T follicular helper cell (primary cell): Measurements from ENCODE around the gene CRTAP.
"Not testable (repeated sequence)": the region's sequence is repeated elsewhere in the genome, so short reads cannot be mapped to it uniquely, and the experiment has no call there.

ENCODE experiments used
- DNase-seq: peaks from one replicate; pipeline ENCODE4 v3.0.0-alpha.2; 2020; ENCODE audit warnings: low read depth

CRTAP gene

DNA sequence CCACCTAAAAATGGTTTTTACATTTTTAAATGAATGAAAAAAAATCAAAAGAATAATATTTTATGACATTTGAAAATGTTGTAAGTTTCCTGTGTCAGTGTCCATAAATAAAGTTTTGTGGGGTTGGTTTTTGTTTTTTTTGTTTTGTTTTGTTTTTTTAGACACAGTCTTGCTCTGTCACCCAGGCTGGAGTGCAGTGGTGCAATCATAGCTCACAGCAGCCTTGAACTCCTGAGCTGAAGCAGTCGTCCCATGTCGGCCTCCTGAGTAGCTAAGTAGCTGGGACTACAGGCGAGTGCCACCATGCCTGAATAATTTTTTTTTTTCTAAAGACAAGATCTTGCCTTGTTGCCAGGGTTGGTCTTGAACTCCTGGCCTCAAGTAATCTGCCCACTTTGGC, 14.1 kb upstream of the CRTAP start:
- no peak for DNase-seq

DNA sequence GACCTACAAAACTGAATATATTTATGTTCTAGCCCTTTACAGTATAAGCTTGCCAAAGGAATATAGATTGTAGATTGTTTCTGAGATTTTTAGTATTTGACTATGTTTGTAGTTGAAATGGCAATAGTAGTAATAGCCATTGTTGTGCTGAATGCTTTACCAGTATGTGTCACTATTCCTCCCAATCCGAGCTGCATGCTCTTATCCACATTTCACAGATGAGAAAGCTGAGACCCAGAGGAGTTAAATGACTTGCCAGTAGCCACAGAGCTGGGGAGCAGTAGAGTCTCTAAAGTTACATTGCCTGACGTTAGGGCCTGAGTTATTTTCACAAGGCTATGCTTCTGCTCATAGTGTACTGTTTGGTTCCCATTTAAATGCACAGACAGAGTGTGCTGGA, 13.6 kb upstream of the CRTAP start:
- DNase-seq = no peak

GRCh38 chr3:33103034-33103433, 10.8 kb upstream of the CRTAP start:
- DNase-seq = no peak

GRCh38 chr3:33103480-33103879, 10.3 kb upstream of the CRTAP start:
- DNase-seq = no peak

DNA sequence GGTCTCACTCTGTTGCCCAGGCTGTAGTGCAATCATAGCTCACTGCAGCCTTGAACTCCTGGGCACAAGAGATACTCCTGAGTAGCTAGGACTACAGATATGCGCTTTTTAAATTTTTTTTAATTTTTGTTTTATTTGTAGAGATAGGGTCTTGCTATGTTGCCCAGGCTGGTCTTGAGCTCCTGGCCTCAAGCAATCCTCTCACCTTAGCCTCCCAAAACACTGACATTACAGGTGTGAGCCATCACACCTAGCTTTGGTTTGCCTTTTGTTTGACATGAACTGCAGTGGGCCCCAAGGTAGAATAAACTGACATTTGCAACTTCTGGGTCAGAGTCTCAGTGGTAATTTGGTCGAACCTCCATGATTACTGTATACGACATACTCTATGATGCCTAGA, 9.0 kb upstream of the CRTAP start:
- DNase-seq = no peak

DNA sequence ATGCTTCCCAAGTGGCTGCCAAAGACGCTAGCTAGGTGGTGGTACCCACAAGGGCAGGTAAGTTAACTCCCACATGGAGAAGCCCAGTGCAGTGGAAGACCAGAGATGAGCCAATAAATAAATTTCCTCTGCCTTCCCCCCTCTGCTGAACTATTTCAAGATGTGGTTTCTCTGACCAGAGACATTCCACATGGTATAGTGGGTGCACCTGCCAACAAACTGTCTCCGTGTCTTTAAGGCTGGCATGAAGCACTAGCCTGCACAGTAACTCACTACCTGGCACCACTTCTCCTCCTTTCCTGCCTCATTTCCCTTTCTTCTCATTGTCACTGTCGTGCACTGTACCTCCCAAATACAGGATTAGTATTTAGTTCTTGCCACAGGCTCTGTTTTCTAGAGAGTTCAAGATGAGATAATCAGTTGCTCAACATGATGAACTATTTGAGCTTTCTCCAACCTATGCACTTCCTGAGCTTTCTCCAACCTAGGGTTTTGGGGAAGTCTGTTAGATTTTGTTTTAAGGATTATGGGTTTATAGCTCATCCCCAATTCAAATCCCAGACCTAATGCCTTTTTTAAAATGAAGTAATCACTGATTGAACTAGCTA, 8.4 kb upstream of the CRTAP start:
- DNase-seq = no peak

DNA sequence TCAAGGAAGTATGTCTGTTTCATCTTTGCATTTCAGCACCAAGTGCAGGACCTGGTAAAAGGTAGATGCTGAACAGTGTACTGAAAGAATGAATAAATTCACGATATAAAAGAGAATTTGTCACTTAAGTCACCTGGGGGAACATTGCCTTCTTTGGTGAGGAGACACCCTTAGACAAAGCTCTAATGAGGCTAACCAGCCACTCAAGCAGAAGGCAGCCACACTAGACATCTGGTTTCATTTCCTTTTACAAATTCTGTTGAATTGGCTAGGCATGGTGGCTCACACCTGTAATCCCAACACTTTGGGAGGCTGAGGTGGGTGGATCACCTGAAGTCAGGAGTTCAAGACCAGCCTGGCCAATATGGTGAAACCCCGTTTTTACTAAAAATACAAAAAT, 7.0 kb upstream of the CRTAP start:
- not testable (repeated sequence) for DNase-seq

GRCh38 chr3:33111581-33111980, 2.2 kb upstream of the CRTAP start:
- DNase-seq = no peak

DNA sequence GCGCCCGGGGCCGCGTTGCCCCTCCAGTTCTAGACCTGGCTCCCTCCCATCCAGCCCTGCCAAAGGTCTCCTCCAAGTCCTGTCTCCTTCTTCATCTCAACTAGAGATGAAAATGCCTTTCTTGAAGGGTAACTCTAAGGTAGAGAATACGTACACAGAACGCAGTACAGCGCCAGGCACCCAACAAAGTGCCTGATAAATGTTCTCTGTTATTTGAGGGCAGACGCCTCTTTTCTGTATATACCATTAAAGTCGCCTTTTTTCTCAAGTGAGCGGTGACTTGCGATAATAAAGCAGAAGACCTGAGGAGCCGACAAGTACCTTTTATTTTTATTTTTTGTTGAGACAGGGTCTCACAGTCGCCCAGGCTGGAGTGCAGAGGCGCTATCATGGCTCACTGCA, 809 bp downstream of the CRTAP start:
- DNase-seq = no peak

- DNase-seq = no peak
Observed at GRCh38 chr3:33115024-33115768, 1.4 kb downstream of the CRTAP start.

DNA sequence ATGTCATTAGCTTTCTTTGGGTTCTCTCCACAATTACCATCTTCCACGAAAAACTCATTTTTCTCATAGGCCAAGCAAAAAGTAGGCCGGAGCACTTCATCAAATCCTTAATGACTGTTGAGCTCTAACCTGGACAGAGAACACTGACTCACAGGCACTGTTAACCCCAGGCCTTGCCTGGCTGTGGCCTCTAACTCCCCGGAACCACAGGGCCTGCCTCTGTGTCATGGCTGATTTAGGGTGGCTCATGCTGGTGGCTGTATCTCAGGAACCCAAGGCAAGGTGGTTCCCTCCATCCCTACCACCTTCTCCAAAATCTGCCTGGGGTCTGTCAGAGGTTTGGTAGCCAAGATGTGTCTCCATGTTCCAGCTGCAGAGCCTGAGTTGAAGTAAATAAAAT, 3.6 kb downstream of the CRTAP start:
- DNase-seq = no peak

- no peak for DNase-seq
Observed at GRCh38 chr3:33119891-33120290, 6.1 kb downstream of the CRTAP start.

- DNase-seq = no peak
Observed at GRCh38 chr3:33122991-33123390, 9.2 kb downstream of the CRTAP start.

- DNase-seq = no peak
Observed at GRCh38 chr3:33124638-33125037, 10.8 kb downstream of the CRTAP start.

GRCh38 chr3:33125840-33126239, 12.0 kb downstream of the CRTAP start:
- DNase-seq = no peak

DNA sequence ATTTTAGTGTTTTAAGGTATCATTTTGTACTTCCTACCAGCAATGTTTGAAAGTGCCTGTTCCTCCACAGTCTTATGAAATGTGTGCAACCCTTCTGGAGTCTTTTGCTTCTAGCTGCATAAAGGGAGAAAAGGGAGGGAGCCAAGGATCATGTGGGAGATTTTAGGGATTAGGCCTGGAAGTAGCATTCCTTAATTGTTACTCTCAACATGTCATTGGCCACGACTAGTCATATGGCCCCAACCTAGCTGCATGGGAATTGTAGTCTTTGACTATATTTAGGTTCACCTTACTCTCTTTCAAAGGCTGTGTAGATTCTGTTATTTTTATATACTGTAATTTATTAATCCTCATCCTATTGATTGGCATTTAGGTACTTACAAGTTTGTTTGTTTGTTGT, 14.9 kb downstream of the CRTAP start:
- DNase-seq = no peak

DNA sequence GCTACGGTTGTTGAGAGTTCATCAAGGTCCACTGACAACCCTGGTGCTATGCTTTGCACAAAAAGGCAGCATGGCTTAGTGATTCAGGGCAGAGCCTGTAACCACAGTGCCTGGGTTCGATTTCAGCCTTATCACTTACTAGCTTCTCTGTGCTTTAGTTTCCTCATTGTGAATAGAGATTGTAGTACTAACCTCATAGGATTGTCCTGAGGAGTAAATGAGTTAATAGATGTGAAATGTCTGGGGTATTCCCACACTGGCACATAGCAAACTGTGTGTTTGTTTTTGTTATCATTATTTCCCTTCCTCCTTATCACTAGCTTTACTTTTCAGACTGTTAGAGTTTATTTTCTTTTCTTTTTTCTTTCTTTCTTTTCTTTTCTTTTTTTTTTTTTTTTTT, 16.3 kb downstream of the CRTAP start:
- DNase-seq = no peak

DNA sequence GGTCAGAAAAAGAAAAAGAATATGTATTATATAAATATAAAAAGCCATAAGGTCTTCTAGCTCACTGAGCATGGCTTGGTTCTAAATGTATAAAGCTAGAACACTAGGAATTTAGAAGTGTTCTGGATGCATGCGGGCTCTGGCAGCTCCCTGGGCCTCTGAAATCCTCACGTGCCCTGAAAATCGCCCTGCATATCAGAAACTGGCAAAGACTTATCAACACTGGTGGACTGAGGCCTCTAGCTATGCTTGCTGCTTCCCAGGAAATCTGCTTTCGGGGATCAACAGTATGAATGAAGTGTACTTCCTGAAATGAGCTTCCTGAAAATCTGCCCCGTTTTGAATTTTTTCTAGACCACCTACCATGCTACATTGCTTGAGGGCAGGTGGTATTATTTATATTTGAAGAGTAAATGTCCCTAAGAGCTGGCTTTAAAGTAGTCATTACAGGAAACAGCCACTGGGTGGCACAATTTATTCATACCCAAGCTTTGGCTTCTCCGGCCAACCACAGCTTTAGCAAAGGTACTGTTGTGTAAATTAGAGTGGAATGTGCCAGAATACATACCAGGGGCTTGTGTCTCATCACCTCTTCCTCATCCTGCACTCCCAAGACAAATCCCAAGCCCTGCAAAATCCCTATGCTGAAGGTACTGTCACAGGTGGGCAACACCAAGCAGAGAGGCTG, 17.7 kb downstream of the CRTAP start:
- DNase-seq = no peak

DNA sequence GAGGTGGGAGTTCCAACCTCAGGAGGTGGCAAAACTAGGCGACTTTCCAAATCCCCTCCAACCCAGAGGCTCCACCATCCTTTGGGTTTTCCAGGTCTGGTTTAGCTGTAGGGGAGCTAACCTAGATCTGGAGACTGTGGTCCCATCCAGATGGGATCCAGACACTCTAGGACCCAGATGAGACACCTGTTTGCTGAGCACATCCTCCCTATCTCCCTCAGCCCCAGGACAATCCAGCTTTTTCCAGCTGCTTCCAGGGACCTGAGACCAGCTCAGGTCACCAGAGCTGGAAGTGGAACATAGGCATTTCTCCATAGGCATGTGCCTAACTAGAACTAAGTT, 18.2 kb downstream of the CRTAP start:
- no peak for DNase-seq

DNA sequence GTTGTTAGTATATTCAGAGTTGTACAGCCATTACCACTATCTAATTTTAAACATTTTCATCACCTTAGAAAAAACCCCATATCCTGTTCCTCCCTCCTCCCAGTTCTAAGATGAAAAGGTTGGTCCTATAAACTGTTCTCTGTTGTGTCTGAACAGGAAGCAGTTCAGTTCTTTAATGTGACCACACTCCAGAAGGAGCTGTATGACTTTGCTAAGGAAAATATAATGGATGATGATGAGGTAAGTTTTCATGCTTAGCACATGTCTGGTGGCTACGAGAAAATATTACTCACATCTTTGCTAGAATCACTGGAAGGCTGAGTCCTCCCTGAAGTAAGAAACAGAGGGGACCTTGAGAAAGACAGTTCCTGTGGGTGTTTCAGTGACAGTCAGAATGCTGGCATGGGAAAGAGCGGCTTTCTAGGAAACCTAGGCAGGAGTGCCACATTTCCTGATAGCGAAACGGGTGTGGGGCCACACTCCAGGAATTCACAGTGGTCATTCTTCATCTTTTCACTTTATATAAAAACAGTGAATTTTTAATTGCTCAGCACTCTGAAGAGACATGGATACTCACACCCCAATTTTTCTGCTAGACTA, 20.3 kb downstream of the CRTAP start:
- no peak for DNase-seq

- DNase-seq = no peak
Observed at GRCh38 chr3:33137691-33138090, 23.9 kb downstream of the CRTAP start.

GRCh38 chr3:33139006-33139623, 25.3 kb downstream of the CRTAP start:
- DNase-seq = not testable (repeated sequence)

DNA sequence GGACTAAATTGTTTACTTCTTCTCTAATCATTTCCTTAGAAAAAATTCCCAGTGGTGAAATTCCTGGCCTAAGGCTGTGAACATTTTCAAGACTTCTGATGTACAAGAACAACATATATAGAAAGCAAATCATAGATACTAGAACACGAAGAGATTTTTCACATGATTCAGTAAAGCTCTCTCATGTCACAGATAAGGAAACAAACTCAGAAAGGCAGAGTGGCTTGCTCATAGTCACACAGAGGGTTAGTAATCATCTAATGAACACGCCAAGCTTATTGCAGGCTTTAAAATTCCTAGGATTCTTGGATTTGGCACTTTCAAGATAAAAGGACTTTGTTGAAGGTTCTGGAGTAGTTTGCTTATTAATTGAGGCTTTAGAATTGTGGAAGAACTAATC, 26.2 kb downstream of the CRTAP start:
- no peak for DNase-seq
